Adrenal gland (tissue), 12 donors: ENCODE measurements around the gene ANTKMT. TPM values are rescaled to one million over a fixed set of nuclear protein-coding genes. Genes with fewer than 3 reads are reported as not detected.
A peak's percentile ranks its signal among the peaks of the same experiment; 100 is the strongest.

Source experiments
- DNase-seq, 7 donors: peaks; one replicate each; pipeline ENCODE4 v3.0.0-alpha.2; 2019 to 2020
- H3K27ac ChIP-seq, 5 donors: fragments of 200-600 bp; sonication (generic) in 4 of 5; 1 replicate in 3 of 5; 2 replicates in 2 of 5; pipeline versions ENCODE4 v1.5.1 to v1.8.0; 2016 to 2020; ENCODE audit warnings: mild to moderate bottlenecking in 1 of 5
- H3K27me3 ChIP-seq: fragments of 200-600 bp; 2 replicates; pipeline ENCODE4 v1.8.0; 2021
- H3K36me3 ChIP-seq, 2 donors: fragments of 200-600 bp; replicated peaks in 1 of 2; 1 replicate in 1 of 2; 2 replicates in 1 of 2; pipeline versions ENCODE4 v1.5.1 to v1.8.0; 2018 to 2022
- H3K4me1 ChIP-seq, 2 donors: fragments of 200-600 bp; replicated peaks in 1 of 2; 1 replicate in 1 of 2; 2 replicates in 1 of 2; pipeline versions ENCODE4 v1.5.1 to v1.8.0; 2018 to 2021
- H3K4me3 ChIP-seq, 4 donors: fragments of 200-600 bp; sonication (generic) in 3 of 4; one replicate each; pipeline ENCODE4 v1.5.1; 2016 to 2018
- H3K9me3 ChIP-seq, 3 donors: fragments of 200-600 bp; sonication (generic) in 1 of 3; replicated peaks in 1 of 3; 1 replicate in 2 of 3; 2 replicates in 1 of 3; pipeline versions ENCODE4 v1.5.1 to v1.8.0; 2016 to 2021
- CTCF ChIP-seq, 6 experiments: fragments of 450-650 bp in 4 of 6; fragments of 200-600 bp in 2 of 6; sonication (generic) in 1 of 6; IDR thresholded peaks; 1 replicate in 5 of 6; 2 replicates in 1 of 6; pipeline versions ENCODE4 v1.5.1 to v1.8.0; 2016 to 2021; ENCODE audit warnings: antibody characterized with exemption in 6 of 6, mild to moderate bottlenecking in 2 of 6, moderate library complexity in 1 of 6
- POLR2A ChIP-seq, 2 donors: fragments of 450-650 bp; IDR thresholded peaks; one replicate each; pipeline ENCODE4 v1.6.1; 2017; ENCODE audit warnings: antibody characterized with exemption in 2 of 2, mild to moderate bottlenecking in 2 of 2, moderate library complexity in 1 of 2
- WGBS, 4 donors: extraction: QIAGEN DNeasy Blood & Tissue Kit in 2 of 4; methylation state at CpG; one replicate each; pipeline versions ENCODE4 v1.1.5 to v1.1.7; 2013 to 2017; 5-methylcytosine and 5-hydroxymethylcytosine counted together
- intact Hi-C, 2 donors: fragments of 100-400 bp; cut with DNase I; formaldehyde crosslinking; loops; one replicate each; pipeline versions ENCODE4 v1.14.1 to v1.15.0; 2022 to 2023
- polyA plus RNA-seq, 3 donors: library from polyadenylated mRNA; stranded (reverse); fragments of 200-250 nt in 2 of 3; fragments of 350-450 nt in 1 of 3; fragmentation: Illumina TruSeq in 1 of 3; extraction: RNeasy Lipid Tissue Mini Kit (QIAGEN cat#74804) in 1 of 3; gene quantifications; one replicate each; pipeline ENCODE4 v1.2.3, GENCODE V29; 2013 to 2014
- total RNA-seq, 9 donors: library from RNA; depleted of rRNA in 4 of 9; stranded (reverse); fragments of >200 nt in 4 of 9; fragments of 120-200 nt in 1 of 9; fragmentation: NEBNext Ultra II Directional in 1 of 9; extraction: Animal tissue kit (Norgen Biotek cat#: 25700) in 1 of 9; gene quantifications; one replicate each; pipeline versions ENCODE4 v1.1.0 to v1.2.4, GENCODE V29; 2013 to 2023
- donor health status: healthy with polysubstance abuse.
- donor health status: Bipolar disorder and iron deficiency.
- donor health status: DM: yes; HTN: yes; CAD: no.
- donor health status: DM: no; HTN: no; CAD: no.
- donor health status: DM: no; HTN: no; CAD: no.
- donor health status: DM: yes; HTN: yes; CAD: no.

The ANTKMT gene
- total and polyA plus RNA-seq, 12 donors, result 0.48 to 127 (median 64.1) TPM

- peaks cover 0 to 19% of the 10 kb centered on the region in 2 donors for H3K36me3 ChIP-seq
- no peaks in the 10 kb centered on the region for H3K9me3 ChIP-seq
- peaks cover 27 to 41% of the 10 kb centered on the region in 2 donors for H3K4me1 ChIP-seq
- peak overlapping the region; percentile 27 to 99 (median 46) for H3K4me3 ChIP-seq
- no peaks in the 10 kb centered on the region for H3K27me3 ChIP-seq
- peak overlapping the region; percentile 71 to 94 (median 86) for H3K27ac ChIP-seq
- 0 to 1% (median 0%) methylated on average over 3 to 38 of the region's 38 CpGs for WGBS, 4 donors
- intact Hi-C loops, result no loop called here
- no peak for TF ChIP-seq POLR2A (IDR thresholded peaks at IDR 0.05)
- DNase-seq, result no peak
These were observed 40.4 kb upstream of the ANTKMT start for GRCh38 chr16:680625-680945.

- peak overlapping the region; percentile 71 to 94 (median 86) for H3K27ac ChIP-seq
- WGBS, 4 donors, result 37 to 62% (median 41%) methylated on average over 21 to 44 of the region's 44 CpGs
- no peaks in the 10 kb centered on the region for H3K27me3 ChIP-seq
- intact Hi-C loops, result no loop called here
- DNase-seq, result peak; percentile 78 to 89 (median 87)
- H3K4me1 ChIP-seq, result peaks cover 27 to 41% of the 10 kb centered on the region in 2 donors
- TF ChIP-seq POLR2A (IDR thresholded peaks at IDR 0.05) (peak in 1 of 2 donors; percentile 34), CTCF (IDR thresholded peaks at IDR 0.05) (peak in 1 of 6 experiments; percentile 5)
- H3K9me3 ChIP-seq, result no peaks in the 10 kb centered on the region
- H3K4me3 ChIP-seq, result peak overlapping the region; percentile 27 to 99 (median 46)
- H3K36me3 ChIP-seq, result peaks cover 0 to 19% of the 10 kb centered on the region in 2 donors
These were observed 39.8 kb upstream of the ANTKMT start for GRCh38 chr16:680967-681745.

- intact Hi-C loops, result no loop called here
- Histone ChIP-seq H3K4me3 (peak overlapping the region in 1 of 4 donors; percentile 99), H3K4me1 (peaks cover 27 to 41% of the 10 kb centered on the region in 2 donors), H3K27ac (peak overlapping the region in 1 of 5 donors; percentile 94), H3K9me3 (no peaks in the 10 kb centered on the region), H3K36me3 (peaks cover 0 to 26% of the 10 kb centered on the region in 2 donors), H3K27me3 (no peaks in the 10 kb centered on the region)
- DNase-seq, result peak in 2 of 7 donors; percentile 59 to 74
- TF ChIP-seq POLR2A (IDR thresholded peaks at IDR 0.05) (no peak), CTCF (IDR thresholded peaks at IDR 0.05) (no peak)
- 69 to 73% (median 71%) methylated on average over 15 to 28 of the region's 28 CpGs for WGBS, 4 donors
These were observed 39.1 kb upstream of the ANTKMT start for GRCh38 chr16:681746-682427.

GRCh38 chr16:682493-683395, 38.2 kb upstream of the ANTKMT start:
- Histone ChIP-seq H3K36me3 (peaks cover 0 to 35% of the 10 kb centered on the region in 2 donors), H3K27ac (peak overlapping the region in 2 of 5 donors; percentile 38 to 79), H3K9me3 (no peaks in the 10 kb centered on the region), H3K4me3 (no peak overlapping the region), H3K4me1 (peaks cover 27 to 41% of the 10 kb centered on the region in 2 donors), H3K27me3 (no peaks in the 10 kb centered on the region)
- DNase-seq, result peak in 1 of 7 donors; percentile 36
- WGBS, 4 donors, result 68 to 77% (median 70%) methylated on average over 32 to 36 of the region's 36 CpGs
- TF ChIP-seq CTCF (IDR thresholded peaks at IDR 0.05) (peak in 1 of 6 experiments; percentile 3), POLR2A (IDR thresholded peaks at IDR 0.05) (peak in 1 of 2 donors; percentile 6)
- intact Hi-C loops, result no loop called here
